ENCODE measurements around the gene NUMB.

- TF ChIP-seq ZMAT4 (CRISPR knock-in tag; IDR thresholded peaks at IDR 0.05) (no peak), CTCF (IDR thresholded peaks at IDR 0.05) (no peak), ETV6 (CRISPR knock-in tag; IDR thresholded peaks at IDR 0.05) (no peak), JUN (CRISPR knock-in tag; IDR thresholded peaks at IDR 0.05) (no peak), NR1H2 (CRISPR knock-in tag; IDR thresholded peaks at IDR 0.05) (no peak), AFF4 (CRISPR knock-in tag; IDR thresholded peaks at IDR 0.05; ENCODE audit: borderline replicate concordance) (no peak), PRDM15 (CRISPR knock-in tag; IDR thresholded peaks at IDR 0.05) (no peak), MYBL2 (CRISPR knock-in tag; IDR thresholded peaks at IDR 0.05) (no peak)
Measured at GRCh38 chr14:73386342-73386741, 72.0 kb downstream of the NUMB start.

Data from WTC11 (cell line).